Measurements from ENCODE around the gene C9orf153. TPM values are rescaled to one million over a fixed set of nuclear protein-coding genes. Genes with fewer than 3 reads are reported as not detected.

Gene C9orf153
- total RNA-seq, 4 donors from 2014 or later: 0.67 to 0.71 TPM; not detected in 2

GRCh38 chr9:86186696-86187095 lies 72.8 kb downstream of the C9orf153 start:
- Histone ChIP-seq H3K9me3 (no peaks in the 10 kb centered on the region), H3K27me3 (no peaks in the 10 kb centered on the region), H3K36me3 (no peaks in the 10 kb centered on the region), H3K27ac (no peak overlapping the region), H3K4me3 (replicated peaks in 1 of 3) (no peak overlapping the region), H3K4me1 (no peaks in the 10 kb centered on the region)
- no peak for DNase-seq
- TF ChIP-seq POLR2A (IDR thresholded peaks at IDR 0.05): no peak
- no peak for TF ChIP-seq CTCF (IDR thresholded peaks at IDR 0.05)
- intact Hi-C loops (cut with DNase I): no loop called here
- WGBS, 2 donors: 48 to 72% methylated on average over 2 of the region's 2 CpGs

GRCh38 chr9:86185872-86186271 lies 73.6 kb downstream of the C9orf153 start:
- Histone ChIP-seq H3K4me1 (no peaks in the 10 kb centered on the region), H3K27ac (no peak overlapping the region), H3K9me3 (no peaks in the 10 kb centered on the region), H3K36me3 (no peaks in the 10 kb centered on the region), H3K27me3 (no peaks in the 10 kb centered on the region), H3K4me3 (replicated peaks in 1 of 3) (no peak overlapping the region)
- DNase-seq: no peak
- intact Hi-C loops (cut with DNase I): no loop called here
- TF ChIP-seq POLR2A (IDR thresholded peaks at IDR 0.05) (no peak), CTCF (IDR thresholded peaks at IDR 0.05) (no peak)
- 69 to 82% methylated on average over 7 of the region's 7 CpGs for WGBS, 2 donors

GRCh38 chr9:86184138-86184524 lies 75.3 kb downstream of the C9orf153 start:
- H3K4me3 ChIP-seq (replicated peaks in 1 of 3): no peak overlapping the region
- H3K9me3 ChIP-seq: no peaks in the 10 kb centered on the region
- TF ChIP-seq CTCF (IDR thresholded peaks at IDR 0.05) (no peak), POLR2A (IDR thresholded peaks at IDR 0.05) (no peak)
- no peak overlapping the region for H3K27ac ChIP-seq
- no peak for DNase-seq
- WGBS, 2 donors: 88 to 90% methylated on average over 4 of the region's 4 CpGs
- H3K36me3 ChIP-seq: no peaks in the 10 kb centered on the region
- H3K4me1 ChIP-seq: no peaks in the 10 kb centered on the region
- no peaks in the 10 kb centered on the region for H3K27me3 ChIP-seq
- intact Hi-C loops (cut with DNase I): no loop called here

GRCh38 chr9:86183229-86184137 lies 76.0 kb downstream of the C9orf153 start:
- Histone ChIP-seq H3K9me3 (no peaks in the 10 kb centered on the region), H3K27me3 (no peaks in the 10 kb centered on the region), H3K4me3 (replicated peaks in 1 of 3) (no peak overlapping the region), H3K36me3 (no peaks in the 10 kb centered on the region), H3K27ac (no peak overlapping the region), H3K4me1 (no peaks in the 10 kb centered on the region)
- no peak for DNase-seq
- TF ChIP-seq CTCF (IDR thresholded peaks at IDR 0.05): no peak
- no peak for TF ChIP-seq POLR2A (IDR thresholded peaks at IDR 0.05)
- intact Hi-C loops (cut with DNase I): no loop called here
- 90 to 100% methylated on average over 1 of the region's 1 CpG for WGBS, 2 donors

All from thyroid gland (tissue), 4 donors.